ENCODE measurements around the gene LSM5. TPM values are rescaled to one million over a fixed set of nuclear protein-coding genes. Genes with fewer than 3 reads are reported as not detected.

LSM5 gene
- total RNA-seq, 2 donors from 2014 or later = 12.9 to 26.8 TPM

- no peak for DNase-seq (ENCODE audit: low spot score)
- H3K27ac ChIP-seq = no peak overlapping the region
- no peaks in the 10 kb centered on the region for H3K36me3 ChIP-seq
- no peak overlapping the region for H3K4me3 ChIP-seq
- H3K9me3 ChIP-seq = no peaks in the 10 kb centered on the region
- no peak for TF ChIP-seq CTCF (IDR thresholded peaks at IDR 0.05)
- H3K4me1 ChIP-seq = no peaks in the 10 kb centered on the region
- no peaks in the 10 kb centered on the region for H3K27me3 ChIP-seq
Observed at GRCh38 chr7:32459788-32460187, 30.4 kb downstream of the LSM5 start.

GRCh38 chr7:32458025-32458424, 32.2 kb downstream of the LSM5 start:
- Histone ChIP-seq H3K4me3 (no peak overlapping the region), H3K36me3 (no peaks in the 10 kb centered on the region), H3K27ac (no peak overlapping the region), H3K9me3 (no peaks in the 10 kb centered on the region), H3K4me1 (no peaks in the 10 kb centered on the region), H3K27me3 (no peaks in the 10 kb centered on the region)
- no peak for TF ChIP-seq CTCF (IDR thresholded peaks at IDR 0.05)
- DNase-seq (ENCODE audit: low spot score) = no peak

GRCh38 chr7:32453341-32454011, 36.7 kb downstream of the LSM5 start:
- no peaks in the 10 kb centered on the region for H3K36me3 ChIP-seq
- H3K9me3 ChIP-seq = no peaks in the 10 kb centered on the region
- no peak for TF ChIP-seq CTCF (IDR thresholded peaks at IDR 0.05)
- no peaks in the 10 kb centered on the region for H3K4me1 ChIP-seq
- no peak for DNase-seq (ENCODE audit: low spot score)
- no peaks in the 10 kb centered on the region for H3K27me3 ChIP-seq
- no peak overlapping the region for H3K4me3 ChIP-seq
- no peak overlapping the region for H3K27ac ChIP-seq

GRCh38 chr7:32447218-32447617, 43.0 kb downstream of the LSM5 start:
- Histone ChIP-seq H3K36me3 (no peaks in the 10 kb centered on the region), H3K4me3 (no peak overlapping the region), H3K9me3 (no peaks in the 10 kb centered on the region), H3K27me3 (no peaks in the 10 kb centered on the region), H3K4me1 (no peaks in the 10 kb centered on the region), H3K27ac (no peak overlapping the region)
- TF ChIP-seq CTCF (IDR thresholded peaks at IDR 0.05) = no peak
- no peak for DNase-seq (ENCODE audit: low spot score)

GRCh38 chr7:32436146-32436928, 53.8 kb downstream of the LSM5 start:
- no peaks in the 10 kb centered on the region for H3K27me3 ChIP-seq
- no peaks in the 10 kb centered on the region for H3K4me1 ChIP-seq
- no peak for TF ChIP-seq CTCF (IDR thresholded peaks at IDR 0.05)
- no peaks in the 10 kb centered on the region for H3K9me3 ChIP-seq
- H3K36me3 ChIP-seq = no peaks in the 10 kb centered on the region
- no peak overlapping the region for H3K27ac ChIP-seq
- H3K4me3 ChIP-seq = no peak overlapping the region
- no peak for DNase-seq (ENCODE audit: low spot score)

Other genes starting within 250 kb of the LSM5 start
- 10 to 100 TPM; 10.1 to 14.3 TPM for gene AVL9, start 5.1 kb upstream of the LSM5 start, total RNA-seq

All from right atrium auricular region (tissue), 2 donors.